ENCODE measurements around the gene CABYR.

Gene CABYR

DNA sequence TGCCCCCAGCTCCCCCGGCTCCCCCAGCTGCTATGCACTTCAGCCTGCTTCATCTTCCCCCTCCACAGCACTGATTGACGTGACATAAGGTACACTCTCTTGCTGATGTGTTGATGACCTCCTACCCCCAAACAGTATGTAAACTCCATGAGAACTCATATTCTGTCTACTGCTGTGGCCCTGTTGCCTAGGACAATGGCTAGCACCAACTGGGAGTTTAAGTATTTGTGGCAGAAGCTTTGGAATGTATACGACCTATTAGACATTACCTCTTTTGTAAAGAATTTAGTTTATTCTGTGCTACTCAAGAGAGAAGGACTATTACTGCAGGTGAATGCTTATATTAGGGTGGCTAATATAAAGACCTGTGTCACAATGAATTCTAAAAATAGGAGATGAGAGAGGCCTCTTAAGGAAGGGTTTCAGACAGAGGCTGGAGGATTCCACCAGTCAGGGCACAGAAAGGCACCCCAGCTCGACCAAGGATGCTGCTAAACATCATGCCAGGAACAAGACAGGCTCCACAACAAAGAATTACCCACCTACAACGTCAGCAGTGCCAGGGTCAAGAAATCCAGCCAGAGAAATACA, 60.6 kb downstream of the CABYR start:
- TF ChIP-seq, protein P1, sequence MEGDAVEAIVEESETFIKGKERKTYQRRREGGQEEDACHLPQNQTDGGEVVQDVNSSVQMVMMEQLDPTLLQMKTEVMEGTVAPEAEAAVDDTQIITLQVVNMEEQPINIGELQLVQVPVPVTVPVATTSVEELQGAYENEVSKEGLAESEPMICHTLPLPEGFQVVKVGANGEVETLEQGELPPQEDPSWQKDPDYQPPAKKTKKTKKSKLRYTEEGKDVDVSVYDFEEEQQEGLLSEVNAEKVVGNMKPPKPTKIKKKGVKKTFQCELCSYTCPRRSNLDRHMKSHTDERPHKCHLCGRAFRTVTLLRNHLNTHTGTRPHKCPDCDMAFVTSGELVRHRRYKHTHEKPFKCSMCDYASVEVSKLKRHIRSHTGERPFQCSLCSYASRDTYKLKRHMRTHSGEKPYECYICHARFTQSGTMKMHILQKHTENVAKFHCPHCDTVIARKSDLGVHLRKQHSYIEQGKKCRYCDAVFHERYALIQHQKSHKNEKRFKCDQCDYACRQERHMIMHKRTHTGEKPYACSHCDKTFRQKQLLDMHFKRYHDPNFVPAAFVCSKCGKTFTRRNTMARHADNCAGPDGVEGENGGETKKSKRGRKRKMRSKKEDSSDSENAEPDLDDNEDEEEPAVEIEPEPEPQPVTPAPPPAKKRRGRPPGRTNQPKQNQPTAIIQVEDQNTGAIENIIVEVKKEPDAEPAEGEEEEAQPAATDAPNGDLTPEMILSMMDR (IDR thresholded peaks at IDR 0.05; ENCODE audit: borderline replicate concordance, control extremely low read depth, extremely low read depth, insufficient read depth, missing control alignments): no peak
- DNase-seq (ENCODE audit: low spot score): no peak
- in situ Hi-C loops (cut with MboI; ENCODE audit: low sequenced_read_pairs, unreplicated experiment): loop anchor here (25.0 kb wide), 1 partner anchor 112 kb away; no protein-coding TSS in a partner anchor

DNA sequence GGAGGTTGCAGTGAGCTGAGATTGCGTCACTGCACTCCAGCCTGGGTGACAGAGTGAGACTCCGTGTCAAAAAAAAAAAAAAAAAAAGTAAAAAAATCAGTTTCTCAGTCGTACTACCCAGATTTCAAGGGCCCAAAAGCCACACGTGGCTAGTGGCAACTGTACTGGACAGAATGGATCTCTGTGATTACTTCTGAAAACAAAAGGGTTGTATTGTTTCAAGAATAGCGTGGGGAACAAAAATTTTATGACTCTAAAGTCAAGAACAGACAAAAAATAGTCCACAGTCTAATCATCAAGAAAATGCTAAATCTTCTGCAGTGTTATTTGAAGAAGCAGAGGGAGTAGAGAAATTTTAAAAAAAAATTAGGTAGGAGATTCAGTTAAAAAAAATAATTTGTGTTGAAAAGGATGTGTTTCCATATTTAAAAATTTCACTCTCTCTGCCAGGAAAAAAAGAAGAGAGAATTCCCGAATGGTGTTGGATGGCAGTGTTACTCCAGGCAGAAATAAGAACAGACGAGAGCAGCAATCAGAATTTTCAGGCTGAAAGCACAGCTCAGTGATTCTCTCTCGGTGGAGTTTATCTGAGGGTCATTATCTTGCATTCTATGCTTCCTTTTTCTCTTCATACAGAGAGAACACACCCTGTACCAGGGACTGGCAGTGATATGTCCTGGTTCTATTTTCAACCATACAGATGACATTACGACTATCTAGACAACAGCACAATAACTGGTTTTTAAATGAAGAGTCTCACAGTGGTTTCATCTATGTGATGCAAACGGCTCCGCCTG, 61.8 kb downstream of the CABYR start:
- TF ChIP-seq, protein P1 (IDR thresholded peaks at IDR 0.05; ENCODE audit: borderline replicate concordance, control extremely low read depth, extremely low read depth, insufficient read depth, missing control alignments): no peak
- DNase-seq (ENCODE audit: low spot score): no peak
- in situ Hi-C loops (cut with MboI; ENCODE audit: low sequenced_read_pairs, unreplicated experiment): loop anchor here (25.0 kb wide), 1 partner anchor 1413 kb away; no protein-coding TSS in a partner anchor

DNA sequence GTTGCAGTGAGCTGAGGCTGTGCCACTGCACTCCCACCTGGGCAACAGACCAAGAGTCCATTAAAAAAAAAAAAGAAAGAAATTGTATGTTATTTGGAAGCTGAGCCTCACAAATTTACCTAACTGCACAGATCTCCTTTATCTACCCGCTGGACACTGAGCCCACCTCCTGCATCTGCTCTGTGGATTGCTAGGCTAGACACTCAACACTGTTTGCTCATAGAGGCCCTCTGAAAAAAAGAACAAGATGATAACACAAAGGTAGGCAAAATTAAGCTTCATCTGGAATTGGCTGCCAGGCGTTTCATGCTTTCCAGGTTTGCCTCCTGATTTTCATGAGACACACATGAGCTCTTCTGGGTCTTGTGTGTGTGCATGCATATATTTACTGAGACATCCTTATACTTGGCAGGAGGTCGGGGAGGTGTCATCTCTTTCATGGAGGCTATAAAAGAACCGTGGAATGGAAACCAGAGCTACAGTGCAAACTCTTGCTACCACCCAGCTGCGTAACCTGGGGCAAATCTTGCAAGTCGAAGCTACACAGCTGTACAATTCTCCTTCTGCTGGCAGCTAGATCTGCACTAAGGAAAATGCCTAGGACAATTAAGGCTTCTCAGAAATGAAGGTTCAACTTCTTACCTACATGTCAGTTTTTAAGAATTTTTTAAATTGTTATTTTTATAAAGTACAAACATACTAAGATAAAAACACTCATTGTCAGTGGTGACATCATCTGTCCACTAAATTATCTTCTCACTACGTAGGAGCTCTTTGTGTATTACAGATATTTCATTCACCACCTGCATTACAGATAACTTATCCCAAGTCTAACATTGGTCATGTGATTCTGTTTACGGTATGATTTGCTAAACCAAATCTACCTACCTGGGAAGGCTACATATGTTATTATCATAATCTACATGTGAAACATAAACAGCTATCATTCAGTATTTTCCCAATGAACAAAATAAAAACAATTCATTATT, 63.1 kb downstream of the CABYR start:
- in situ Hi-C loops (cut with MboI; ENCODE audit: low sequenced_read_pairs, unreplicated experiment): loop anchor here (25.0 kb wide), 1 partner anchor 1415 kb away; no protein-coding TSS in a partner anchor
- DNase-seq (ENCODE audit: low spot score): no peak
- TF ChIP-seq, protein P1 (IDR thresholded peaks at IDR 0.05; ENCODE audit: borderline replicate concordance, control extremely low read depth, extremely low read depth, insufficient read depth, missing control alignments): no peak

DNA sequence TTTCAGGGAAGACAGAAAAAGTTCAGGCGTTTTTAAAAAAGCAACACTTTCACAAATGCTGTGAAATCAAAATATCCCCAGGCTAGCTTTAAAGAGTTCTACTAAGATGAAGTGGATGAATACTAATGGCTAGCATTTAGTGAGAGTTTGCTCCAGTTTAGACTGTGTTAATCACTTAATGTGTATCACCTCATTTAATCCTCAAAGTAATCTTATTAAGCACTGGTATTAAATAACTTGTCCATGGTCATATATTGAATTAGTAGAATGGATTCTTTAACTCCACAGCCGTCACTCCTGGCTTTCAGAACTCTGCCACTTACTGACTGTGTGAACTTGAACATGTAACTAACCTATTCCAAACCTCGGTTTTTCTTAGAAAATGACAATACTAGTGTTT, 66.0 kb downstream of the CABYR start:
- in situ Hi-C loops (cut with MboI; ENCODE audit: low sequenced_read_pairs, unreplicated experiment): loop anchor here (25.0 kb wide), 1 partner anchor 1418 kb away; no protein-coding TSS in a partner anchor

GRCh38 chr18:24208270-24209035, 69.6 kb downstream of the CABYR start:
- DNase-seq (ENCODE audit: low spot score): no peak
- TF ChIP-seq, protein P1 (IDR thresholded peaks at IDR 0.05; ENCODE audit: borderline replicate concordance, control extremely low read depth, extremely low read depth, insufficient read depth, missing control alignments): no peak
- in situ Hi-C loops (cut with MboI; ENCODE audit: low sequenced_read_pairs, unreplicated experiment): loop anchor here (25.0 kb wide), 1 partner anchor 1421 kb away; no protein-coding TSS in a partner anchor

More for the DNA sequence above, 66.0 kb downstream of the CABYR start:
- no peak for DNase-seq (ENCODE audit: low spot score)
- TF ChIP-seq, protein P1 (IDR thresholded peaks at IDR 0.05; ENCODE audit: borderline replicate concordance, control extremely low read depth, extremely low read depth, insufficient read depth, missing control alignments): no peak
